KG1 (cell line): Measurements from ENCODE around the gene SLC39A9.
"Not testable (repeated sequence)": the region's sequence is repeated elsewhere in the genome, so short reads cannot be mapped to it uniquely, and the experiment has no call there.

ENCODE experiments used
- DNase-seq: peaks from one replicate; lab custom pipeline; 2025; lab: John Stamatoyannopoulos, UW

The SLC39A9 gene

DNA sequence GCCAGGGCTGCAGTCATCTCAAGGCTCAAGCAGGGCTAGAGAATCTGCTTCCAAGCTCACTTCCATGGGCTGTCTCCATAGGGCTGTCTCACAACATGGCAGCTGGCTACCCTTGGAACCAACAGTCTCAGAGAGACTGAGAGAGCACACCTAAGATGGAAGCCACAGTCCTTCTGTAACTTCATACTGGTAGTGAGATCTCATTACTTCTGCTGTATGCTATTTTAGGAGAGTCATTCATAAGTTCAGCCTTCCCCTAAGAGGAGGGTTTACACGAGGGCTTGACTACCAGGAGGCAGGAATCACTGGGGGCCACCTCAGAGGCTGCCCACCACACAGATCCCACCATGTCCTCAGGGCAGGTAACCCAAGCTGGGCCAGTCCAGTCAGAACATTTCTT lies 30.1 kb upstream of the SLC39A9 start:
- DNase-seq: no peak

DNA sequence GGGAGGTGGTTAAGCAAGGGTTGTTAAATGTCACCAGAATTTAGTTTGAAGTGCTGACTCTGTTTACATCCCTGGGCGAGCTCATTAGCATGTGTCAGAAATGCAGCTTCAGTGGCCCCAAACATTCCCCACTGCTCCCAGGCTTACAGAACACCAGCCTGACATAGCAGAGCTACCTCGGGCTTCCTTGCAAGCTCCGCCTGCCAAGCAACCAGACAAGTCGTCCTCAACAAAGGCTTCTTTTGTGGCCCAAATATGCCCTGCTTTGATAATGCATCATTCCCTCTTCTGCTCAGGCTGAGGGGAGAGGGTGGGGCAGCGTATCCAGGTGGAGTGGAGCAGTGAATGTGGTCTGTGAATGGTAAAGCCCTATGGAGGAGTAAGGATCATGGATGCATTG lies 28.4 kb upstream of the SLC39A9 start:
- no peak for DNase-seq

DNA sequence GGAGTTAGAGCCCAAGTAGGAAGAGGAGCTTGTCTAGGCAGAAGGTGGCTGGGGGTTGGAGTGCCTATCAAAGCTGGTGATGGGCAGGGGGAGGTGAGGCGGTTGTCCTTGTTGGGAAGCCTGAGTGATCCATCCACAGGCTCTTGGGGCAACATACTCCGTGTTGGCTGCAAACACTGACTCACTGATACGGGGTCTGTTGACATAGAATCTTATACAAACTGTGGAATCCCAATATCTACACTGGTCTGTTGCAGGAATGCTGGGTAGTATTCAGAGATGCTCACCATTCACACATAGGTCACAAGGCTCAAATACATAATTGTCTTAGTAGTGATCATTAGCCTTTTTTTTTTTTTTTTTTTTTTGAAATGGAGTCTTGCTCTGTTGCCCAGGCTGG lies 26.3 kb upstream of the SLC39A9 start:
- no peak for DNase-seq

DNA sequence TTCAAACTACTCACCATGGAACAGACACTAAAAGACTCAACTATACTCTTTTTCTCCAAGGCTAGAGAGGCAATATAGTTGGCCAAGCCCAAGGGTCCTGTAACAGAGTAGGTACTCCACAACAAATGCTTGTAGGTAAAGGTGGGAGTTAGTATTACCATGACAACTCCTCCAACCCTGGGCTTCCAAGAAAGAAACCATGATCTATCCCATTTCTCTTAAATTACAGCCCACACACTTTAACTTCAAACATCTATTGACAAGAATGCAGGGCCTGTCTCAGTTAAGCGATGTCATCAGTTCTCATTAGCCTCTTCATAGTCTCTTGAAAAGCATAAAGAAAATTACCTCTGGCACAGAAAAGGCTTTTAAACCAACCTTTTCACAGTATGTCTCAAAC lies 25.4 kb upstream of the SLC39A9 start:
- no peak for DNase-seq

DNA sequence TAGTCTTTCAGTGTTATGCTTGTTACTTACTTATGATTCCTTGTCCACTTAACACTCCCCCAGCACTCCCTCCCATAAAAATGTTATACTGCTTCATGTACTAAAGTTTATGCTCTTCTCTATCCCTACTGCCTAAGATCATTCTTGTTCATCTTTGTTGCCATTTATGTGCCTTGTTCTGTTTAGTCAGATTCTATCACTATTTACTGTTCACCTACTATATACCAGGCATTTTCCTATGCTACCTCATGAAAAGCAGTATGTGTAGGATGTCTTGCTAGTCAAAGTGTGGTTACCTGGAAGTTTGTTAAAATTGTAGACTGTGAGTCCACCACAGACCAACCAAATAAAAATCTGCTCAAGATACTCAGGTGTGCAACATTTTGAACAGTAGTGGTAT lies 24.3 kb upstream of the SLC39A9 start:
- DNase-seq: no peak

DNA sequence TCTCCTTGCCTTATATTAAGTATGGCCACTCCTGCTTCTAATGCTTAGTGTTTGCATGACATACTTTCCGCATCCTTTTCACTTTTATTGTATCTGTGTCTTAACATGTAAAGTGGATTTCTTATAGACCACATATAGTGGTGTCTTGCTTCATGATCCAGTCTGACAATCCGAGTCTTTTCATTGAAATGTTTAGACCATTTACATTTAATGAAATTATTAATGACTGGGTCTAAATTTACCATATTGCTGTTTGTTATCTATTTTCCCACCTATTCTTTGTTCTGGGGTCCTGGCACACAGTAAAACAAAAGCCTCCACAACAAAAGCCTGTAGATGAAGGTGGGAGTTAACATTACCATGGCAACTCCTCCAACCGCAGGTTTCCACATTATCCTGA lies 23.3 kb upstream of the SLC39A9 start:
- DNase-seq: no peak

DNA sequence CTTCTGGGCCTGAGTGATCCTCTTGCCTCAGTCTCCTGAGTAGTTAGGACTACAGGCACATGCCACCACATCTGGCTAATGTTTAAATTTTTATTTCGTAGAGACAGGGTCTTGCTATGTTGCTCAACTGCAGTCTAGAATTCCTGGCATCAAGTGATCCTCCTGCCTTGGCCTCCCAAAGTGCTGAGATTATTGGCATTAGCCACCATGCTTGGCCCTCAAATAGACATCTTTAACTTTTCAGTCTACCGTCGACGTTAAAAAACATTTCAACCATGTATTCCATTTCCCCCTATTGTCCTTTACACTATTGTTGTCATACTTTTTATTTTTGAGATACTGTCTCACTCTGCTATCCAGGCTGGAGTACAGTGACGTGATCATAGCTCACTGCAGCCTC lies 22.8 kb upstream of the SLC39A9 start:
- no peak for DNase-seq

DNA sequence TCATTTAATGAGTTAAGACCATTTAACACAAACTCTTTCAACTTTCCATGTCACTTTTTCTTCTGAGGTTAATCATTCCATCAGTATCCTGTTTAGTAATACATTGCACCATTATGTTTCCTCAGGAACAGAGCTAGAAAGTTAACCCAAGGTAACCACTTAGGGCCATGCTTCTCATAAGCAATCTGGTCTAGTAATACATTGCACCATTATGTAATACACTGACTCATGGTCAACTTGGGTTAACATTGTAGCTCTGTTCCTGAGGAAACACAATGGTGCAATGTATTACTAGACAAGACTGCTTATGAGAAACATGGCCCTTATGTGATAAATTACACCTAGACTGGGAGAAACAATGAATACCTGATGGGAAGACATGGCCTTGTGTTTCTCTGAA lies 22.1 kb upstream of the SLC39A9 start:
- no peak for DNase-seq

DNA sequence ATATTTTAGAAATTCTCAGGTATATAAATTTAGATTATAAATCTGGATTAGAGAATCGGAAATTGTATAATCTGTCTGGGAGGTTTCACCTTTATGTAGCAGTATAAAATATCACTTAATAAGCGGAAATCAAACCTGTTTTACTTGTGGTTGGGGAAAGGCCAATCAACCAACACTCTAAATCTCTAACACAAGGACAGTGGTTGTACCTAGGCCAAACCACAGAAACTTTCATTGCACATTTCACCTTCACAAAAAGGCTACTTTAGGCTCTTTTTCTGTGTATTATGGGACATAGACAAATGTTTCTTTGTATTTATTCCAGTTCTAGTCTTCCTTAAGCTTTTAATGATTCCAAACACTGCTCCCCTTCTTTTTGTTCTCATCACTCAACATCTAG lies 20.2 kb upstream of the SLC39A9 start:
- no peak for DNase-seq

DNA sequence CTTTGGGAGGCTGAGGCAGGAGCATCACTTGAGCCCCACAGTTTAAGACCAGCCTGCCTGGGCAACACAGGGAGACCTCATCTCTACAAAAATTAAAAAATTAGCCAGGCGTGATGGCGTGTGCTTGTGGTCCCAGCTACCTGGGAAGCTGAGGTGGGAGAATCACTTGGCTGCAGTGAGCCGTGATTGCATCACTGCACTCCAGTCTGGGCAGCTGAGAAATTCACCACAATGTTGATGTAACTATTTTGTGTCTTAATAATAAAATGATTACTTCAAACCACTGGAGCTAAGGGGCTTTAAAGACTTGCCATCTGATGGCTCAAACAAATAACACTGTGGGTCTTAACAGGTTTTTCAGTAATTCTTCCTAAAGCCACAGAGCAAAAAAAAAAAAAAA lies 11.2 kb upstream of the SLC39A9 start:
- DNase-seq: no peak

DNA sequence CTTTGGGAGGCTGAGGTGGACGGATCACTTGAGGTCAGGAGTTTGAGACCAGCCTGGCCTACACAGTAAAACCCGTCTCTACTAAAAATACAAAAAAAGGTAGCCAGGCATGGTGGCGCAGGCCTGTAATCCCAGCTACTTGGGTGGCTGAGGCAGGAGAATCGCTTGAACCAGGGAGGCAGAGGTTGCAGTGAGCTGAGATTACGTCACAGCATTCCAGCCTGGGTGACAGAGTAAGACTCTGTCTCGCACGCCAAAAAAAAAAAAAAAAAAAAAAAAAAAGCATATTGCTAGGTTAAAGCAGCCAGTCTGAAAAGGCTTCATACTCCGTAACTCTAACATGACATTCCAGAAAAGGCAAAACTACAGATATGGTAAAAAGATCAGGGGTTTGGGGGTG lies 7.1 kb upstream of the SLC39A9 start:
- DNase-seq: not testable (repeated sequence)

DNA sequence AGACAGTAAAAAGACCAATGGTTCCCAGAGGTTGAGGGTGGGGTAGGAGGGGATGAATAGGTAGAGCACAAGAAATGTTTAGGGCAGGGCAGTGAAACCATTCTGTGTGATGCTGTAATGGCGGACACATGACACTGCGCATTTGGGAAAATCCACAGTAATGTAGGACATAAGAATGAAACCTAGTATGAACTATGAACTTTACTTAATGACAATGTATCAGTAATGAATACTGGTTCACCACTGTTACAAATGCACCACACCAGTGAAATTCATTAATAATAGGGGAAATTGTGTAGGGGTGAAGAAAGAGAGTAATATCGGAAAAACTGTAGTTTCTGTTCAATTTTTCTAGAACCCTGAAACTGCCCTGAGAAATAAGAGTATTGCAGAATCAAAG lies 6.0 kb upstream of the SLC39A9 start:
- no peak for DNase-seq

DNA sequence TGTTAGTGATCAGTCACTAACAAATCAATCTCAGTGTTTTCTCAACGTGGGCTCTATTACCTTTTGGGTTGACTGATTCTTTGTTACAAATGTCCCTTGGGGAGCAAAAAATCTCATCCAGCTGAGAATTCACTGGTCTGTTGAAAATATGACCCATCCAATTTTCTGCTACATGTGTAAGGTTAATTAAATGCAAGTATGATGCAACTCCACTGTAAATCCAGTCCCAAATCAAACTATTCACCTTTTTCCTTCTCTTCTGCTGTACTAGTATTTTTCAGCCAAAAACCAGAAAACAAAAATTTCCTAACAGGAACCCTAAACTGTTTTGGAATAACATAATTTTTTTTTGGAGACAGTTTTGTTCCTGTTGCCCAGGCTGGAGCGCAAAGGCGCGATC lies 2.6 kb upstream of the SLC39A9 start:
- no peak for DNase-seq

DNA sequence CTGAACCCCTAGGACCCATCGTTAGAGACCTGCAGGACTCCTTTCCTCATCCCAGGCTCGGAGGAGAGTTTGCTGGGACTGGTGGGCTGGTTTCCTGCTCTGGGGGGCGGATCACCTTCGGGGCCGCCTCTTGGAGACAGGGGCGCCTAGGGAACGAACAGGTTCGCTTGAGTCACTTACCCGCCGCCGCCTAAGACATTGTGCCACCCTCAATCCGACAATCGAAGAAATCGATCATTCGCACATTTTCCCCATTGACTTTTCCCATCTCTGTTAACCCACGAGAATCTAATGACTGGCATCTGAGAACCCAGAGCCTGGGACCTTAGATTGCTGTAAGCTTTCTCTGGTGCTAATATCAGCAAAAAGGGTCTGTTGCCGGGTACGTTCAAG lies 322 bp downstream of the SLC39A9 start:
- no peak for DNase-seq

DNA sequence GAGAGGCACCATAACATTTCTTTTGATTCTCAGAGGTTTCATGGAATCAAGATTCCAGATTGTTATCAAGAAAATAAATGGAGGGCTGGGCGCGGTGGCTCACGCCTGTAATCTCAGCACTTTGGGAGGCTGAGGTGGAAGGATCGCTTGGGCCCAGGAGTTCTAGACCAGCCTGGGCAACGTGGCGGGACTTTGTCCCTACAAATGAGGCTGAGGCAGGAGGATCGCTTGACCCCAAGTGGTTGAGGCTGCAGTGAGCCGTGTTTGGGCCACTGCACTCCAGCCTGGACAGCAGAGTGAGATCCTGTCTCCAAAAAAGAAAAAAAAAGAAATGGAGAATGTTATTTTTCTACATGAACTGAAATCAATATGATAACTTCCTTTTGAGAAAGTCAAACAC lies 1.3 kb downstream of the SLC39A9 start:
- DNase-seq: no peak

DNA sequence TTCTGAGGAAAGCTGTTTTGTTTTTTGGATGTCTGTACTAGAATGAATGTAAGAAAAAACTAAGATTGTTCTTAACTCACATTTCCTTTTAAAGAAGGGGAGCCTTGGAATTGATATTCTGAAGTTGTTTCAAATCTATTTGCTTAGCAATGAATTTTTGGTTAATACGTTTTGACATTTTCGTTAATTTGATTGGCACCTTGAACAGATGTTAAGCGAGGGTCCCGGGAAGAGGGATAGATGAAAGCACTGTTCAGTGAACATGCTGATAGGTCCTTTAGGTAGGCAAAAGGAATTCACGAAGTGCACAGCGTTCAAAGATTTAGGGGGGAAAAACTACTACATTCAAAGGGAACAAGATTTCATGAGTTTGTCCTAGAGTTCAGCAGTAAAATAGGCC lies 1.7 kb downstream of the SLC39A9 start:
- DNase-seq: no peak

DNA sequence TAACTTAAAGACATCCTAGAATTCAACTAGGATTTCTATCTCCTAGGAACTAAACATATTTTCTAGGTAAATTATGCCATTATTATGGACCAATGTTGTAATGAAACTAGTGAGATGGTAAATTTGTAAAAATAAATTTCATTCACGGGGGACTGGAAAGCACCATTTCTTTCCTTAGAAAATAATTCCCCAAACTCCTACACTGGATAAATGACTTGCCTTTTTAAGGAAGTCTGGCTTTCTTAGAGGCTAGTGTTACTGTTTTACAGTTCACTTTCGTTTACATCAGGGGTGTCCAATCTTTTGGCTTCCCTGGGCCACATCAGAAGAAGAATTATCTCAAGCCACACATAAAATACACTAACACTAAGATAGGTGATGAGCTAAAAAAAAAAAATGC lies 3.3 kb downstream of the SLC39A9 start:
- DNase-seq: no peak

DNA sequence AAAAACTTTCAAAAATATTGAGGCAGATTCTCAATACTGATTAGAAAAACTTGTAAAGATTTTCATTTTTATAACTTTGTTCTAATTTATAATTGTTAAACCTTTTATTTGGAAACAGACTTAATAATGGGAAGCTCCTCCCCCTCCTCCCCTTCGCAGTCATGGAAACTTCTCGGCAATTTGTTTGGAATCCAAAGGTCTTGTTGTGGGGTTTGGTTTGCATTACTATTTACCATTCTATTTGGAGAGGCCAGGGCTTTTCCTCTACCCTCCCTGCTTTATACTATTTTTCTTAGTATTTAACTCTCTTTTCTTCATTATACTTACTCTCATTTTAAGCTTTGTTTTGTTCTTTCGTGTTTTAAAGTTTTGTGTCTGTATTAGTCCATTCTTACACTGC lies 6.0 kb downstream of the SLC39A9 start:
- no peak for DNase-seq

DNA sequence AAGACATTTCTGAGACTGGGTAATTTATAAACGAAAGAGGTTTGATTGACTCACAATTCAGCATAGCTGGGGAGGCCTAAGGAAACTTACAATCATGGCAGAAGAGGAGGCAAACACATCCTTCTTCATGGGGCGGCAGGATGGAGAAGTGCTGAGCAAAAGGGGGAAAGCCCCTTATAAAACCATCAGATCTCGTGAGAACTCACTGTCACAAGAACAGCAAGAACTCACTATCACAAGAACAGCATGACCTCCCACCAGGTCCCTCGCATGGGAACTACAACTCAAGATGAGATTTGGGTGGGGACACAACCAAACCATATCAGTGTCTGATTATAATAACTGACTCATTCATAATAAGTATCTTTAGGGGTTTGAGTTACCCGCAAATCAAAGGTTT lies 6.4 kb downstream of the SLC39A9 start:
- no peak for DNase-seq

DNA sequence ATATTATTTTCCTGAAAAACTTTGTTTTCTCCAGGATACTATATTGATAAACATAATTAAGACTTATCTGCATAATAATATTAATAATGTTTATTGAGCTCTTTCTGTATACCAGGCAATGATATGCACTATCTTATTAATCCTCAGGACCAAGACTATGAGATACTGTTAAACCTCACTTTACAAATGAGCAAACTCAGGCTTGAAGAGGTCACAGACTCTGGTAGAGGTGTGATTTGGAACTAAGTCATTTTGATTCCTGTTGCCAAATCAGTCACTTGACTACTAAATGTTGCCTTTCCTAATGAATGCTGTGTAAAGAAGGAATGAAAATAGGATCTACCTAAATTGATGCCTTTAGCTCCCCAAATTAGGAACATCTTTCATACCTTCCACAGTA lies 7.3 kb downstream of the SLC39A9 start:
- DNase-seq: no peak

DNA sequence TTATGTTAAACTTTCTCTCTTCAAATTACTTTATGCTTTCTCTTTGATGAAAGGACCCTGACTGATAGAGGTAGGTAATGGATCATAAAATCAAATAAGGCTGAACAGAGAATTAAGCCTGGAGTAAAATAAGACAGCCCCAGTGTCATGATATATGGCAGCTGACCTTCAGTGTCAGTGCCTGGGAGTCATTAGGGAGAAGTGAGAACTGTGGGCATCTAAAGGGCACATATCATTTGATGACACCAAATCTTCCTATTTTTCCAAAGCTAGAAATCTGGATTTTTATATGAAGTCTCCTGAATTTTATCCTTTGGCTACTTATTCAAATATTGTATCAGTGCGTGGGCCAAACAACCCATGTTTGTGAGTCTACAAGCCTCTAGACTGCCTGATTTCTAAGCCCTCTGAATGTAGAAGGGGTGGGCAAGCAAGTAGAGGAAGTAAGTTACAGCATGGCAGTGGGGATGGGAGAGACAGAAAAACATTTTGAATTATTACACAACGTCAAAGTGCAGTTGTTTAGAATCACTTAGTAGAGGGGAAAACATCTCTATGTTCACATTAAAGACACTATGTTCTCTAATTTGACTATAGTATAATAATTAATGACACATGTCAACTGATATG lies 10.0 kb downstream of the SLC39A9 start:
- DNase-seq: no peak

DNA sequence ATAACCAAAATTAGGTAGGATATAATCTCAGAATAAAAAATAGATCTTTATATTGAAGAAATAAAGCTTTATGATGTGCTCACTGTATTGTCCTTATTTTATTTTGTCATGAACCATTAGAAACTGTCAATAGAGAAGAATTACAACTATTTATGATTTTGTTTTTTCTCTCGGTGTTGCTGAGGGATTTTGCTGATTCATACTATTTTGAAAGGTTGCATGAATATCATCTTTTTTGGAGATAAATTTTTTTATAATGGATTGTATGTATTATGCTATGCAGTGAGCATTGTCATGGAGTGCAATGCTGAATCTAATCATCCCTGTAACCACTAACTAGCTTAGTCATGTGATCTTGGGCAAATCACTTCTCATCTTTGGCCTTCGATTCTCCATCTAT lies 15.0 kb downstream of the SLC39A9 start:
- no peak for DNase-seq

DNA sequence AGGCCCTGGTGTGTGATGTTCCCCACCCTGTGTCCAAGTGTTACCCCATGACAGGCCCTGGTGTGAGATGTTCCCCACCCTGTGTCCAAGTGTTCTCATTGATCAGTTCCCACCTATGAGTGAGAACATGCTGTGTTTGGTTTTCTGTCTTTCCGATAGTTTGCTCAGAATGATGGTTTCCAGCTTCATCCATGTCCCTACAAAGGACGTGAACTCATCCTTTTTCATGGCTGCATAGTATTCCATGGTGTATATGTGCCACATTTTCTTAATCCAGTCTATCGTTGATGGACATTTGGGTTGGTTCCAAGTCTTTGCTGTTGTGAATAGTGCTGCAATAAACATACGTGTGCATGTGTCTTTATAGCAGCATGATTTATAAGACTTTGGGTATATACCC lies 17.6 kb downstream of the SLC39A9 start:
- not testable (repeated sequence) for DNase-seq

DNA sequence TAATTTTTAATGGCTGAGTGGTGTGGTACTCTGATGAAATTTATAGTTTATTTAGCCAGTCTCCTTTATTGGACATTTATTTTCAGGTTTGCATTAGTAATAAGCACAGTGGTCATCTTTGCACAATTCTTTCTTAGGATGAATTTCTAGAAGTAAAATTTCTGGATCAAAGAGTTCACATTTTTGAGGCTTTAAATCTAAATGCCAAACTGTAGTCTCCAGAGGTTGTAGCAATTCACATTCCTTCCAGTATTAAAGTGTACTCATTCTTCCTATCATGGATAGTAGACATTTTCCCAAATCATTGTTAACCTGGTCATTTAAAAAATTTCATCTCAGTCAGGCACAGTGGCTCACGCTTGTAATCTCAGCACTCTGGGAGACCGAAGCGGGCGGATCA lies 24.8 kb downstream of the SLC39A9 start:
- no peak for DNase-seq
